ENCODE results near the gene CRB2. TPM values are rescaled to one million over a fixed set of nuclear protein-coding genes. Genes with fewer than 3 reads are reported as not detected.

The CRB2 gene
- 0.10 TPM for polyA plus RNA-seq (ENCODE audit: insufficient read length)

GRCh38 chr9:123355761-123356431 is at the start of gene CRB2:
Gene CRB2, plus strand, starts transcription at chr9:123356197. Its CDS starts 64 bp downstream, at chr9:123356261.
- DNase-seq (ENCODE audit: low read depth), result no peak

DNA sequence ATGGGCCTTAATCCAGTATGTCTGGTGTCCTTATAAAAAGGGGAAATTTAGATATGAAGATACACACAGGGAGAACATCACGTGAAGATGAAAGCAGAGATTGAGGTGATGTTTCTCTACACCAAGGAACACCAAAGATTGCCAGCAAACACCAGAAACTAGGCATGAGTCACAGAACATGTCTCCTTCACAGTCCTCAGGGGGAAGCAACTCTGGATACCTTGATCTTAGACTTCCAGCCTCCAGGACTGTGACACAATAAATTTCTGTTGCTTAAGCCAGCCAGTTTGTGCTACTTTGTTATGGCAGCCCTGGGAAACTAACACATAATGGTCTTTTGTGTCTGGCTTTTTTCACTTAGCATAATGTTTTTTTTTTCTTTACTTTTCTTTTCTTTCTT is 46.4 kb upstream of the CRB2 start:
- DNase-seq (ENCODE audit: low read depth), result no peak

DNA sequence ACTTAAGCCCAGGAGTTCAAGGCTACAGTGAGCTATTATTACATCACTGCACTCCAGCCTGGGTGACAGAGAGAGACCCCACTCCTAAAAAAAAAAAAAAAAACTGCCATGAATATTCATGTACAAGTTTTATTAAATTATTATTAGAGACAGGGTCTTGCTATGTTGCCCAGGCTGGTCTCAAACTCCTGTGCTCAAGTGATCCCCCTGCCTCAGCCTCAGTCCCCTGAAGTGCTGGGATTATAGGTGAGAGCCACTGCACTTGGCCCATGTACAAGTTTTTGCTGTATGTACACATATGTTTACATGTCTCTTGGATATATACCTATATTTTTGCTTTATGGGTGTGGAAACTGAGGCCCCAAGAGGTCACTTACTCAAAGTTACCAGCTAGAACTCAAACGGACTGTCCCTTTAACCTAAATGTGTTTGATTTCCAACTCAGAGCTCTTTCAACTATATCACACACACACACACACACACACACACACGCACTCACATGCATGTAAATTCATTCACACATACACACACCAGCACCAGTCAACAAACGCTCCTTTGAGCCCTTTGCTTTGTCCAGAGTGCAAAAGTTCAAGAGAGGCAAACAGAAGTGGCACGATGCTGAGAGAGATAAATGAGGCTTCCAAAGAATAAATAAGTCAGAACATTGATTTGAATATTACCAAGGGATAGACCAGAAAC is 45.3 kb upstream of the CRB2 start:
- no peak for DNase-seq (ENCODE audit: low read depth)

- DNase-seq (ENCODE audit: low read depth), result no peak
Measured at GRCh38 chr9:123311250-123311752, 44.7 kb upstream of the CRB2 start.

GRCh38 chr9:123312306-123312877 is 43.6 kb upstream of the CRB2 start:
- no peak for DNase-seq (ENCODE audit: low read depth)

DNA sequence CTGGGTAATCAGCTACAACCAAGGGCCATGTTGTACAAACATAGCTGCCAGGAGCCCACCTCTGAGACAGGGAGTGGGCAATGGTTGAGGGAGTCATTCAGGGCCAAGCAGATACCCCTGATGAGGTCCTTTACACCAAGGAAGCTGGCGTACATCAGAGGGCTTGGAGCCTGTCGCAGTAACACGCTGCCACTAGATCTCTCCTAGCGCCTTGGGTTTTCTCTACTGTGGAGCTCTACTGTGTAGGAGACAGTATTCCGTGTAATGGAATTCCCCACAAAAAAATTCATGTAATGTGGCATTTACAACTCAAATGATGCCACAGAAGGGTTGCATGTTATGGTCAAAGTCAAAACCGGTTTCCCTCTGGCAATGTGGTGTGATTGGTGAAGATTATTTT is 41.4 kb upstream of the CRB2 start:
- DNase-seq (ENCODE audit: low read depth), result no peak

DNA sequence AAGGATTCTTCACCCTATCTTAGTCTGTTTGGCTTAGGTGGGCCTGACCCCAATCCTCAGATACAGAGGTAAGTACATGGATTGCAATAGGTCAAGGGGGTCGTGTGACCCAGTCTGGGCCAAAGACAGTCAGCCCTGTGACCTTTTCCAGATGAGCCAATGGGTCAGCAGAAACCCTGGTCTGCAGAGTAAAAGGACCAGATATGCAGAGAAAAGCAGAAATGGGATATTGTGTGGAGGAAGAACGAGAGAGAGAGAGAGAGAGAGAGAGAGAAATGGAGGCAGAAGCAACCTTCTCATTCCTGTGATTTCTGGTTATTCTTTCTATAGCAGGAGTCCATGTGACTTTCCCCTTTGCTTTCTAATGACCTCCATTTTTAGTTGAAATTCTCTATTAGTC is 40.4 kb upstream of the CRB2 start:
- no peak for DNase-seq (ENCODE audit: low read depth)

GRCh38 chr9:123316053-123316718 is 39.8 kb upstream of the CRB2 start:
- DNase-seq (ENCODE audit: low read depth), result no peak

GRCh38 chr9:123318202-123318601 is 37.8 kb upstream of the CRB2 start:
- no peak for DNase-seq (ENCODE audit: low read depth)

DNA sequence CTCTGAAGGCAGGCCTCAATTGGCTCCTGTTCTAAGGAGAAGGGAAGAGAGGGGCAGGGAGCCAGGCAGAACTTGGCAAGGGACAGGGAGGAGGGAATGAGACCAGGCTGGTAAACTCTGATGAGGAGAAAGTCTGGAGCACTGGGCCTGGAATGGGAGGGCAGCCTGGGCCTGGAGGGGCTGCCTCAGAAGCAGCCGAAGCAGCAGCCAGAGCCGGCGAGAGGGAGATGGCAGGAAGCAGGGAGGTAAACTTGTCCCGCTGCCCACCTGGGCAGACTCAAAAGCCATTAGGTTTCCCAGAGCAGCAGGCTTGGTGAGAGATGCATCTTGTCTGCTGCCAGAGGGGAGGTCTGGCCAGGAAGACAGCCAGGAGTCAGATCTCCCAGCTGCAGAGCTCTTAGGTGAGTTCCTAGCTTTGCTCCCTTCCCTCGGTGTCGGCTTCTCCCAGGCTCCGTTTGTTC is 37.0 kb upstream of the CRB2 start:
- no peak for DNase-seq (ENCODE audit: low read depth)

- no peak for DNase-seq (ENCODE audit: low read depth)
Measured at GRCh38 chr9:123319541-123320339, 36.3 kb upstream of the CRB2 start.

GRCh38 chr9:123320814-123321213 is 35.2 kb upstream of the CRB2 start:
- no peak for DNase-seq (ENCODE audit: low read depth)

DNA sequence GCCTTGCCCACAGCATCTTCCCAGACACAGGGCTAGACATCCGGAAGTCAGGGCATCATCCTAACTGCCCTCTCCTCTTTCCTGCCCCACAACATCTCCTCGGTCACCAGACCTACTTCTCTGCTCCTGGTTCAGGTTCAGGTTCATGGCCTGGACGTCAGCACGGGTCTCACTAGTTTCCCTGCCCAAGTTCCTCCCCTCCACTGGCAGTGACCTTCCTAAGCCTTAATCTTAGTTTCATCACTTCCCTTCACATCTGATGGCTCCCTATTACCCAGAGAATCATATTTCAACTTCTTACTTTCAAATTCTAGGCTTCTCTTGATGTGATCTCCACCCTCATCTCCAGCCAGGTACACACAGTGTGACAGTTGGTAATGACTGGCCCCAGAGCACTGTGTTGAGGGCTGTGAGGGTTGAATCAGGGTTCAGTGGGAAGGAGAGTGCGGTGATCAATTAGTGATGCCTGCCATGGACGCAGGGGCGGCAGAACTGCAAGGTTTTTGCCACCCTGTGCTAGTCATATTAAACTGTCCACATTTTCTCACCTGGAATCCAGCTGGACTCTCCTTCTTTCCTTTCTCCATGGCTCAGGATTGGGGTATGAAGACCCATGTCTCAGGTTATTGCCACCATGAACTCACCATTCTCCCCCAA is 34.3 kb upstream of the CRB2 start:
- DNase-seq (ENCODE audit: low read depth), result no peak

- no peak for DNase-seq (ENCODE audit: low read depth)
Measured at GRCh38 chr9:123322273-123323195, 33.5 kb upstream of the CRB2 start.

GRCh38 chr9:123323196-123324013 is 32.6 kb upstream of the CRB2 start:
- DNase-seq (ENCODE audit: low read depth), result no peak

GRCh38 chr9:123324767-123325183 is 31.2 kb upstream of the CRB2 start:
- no peak for DNase-seq (ENCODE audit: low read depth)

- no peak for DNase-seq (ENCODE audit: low read depth)
Measured at GRCh38 chr9:123326187-123326586, 29.8 kb upstream of the CRB2 start.

GRCh38 chr9:123326662-123327093 is 29.3 kb upstream of the CRB2 start:
- DNase-seq (ENCODE audit: low read depth), result no peak

DNA sequence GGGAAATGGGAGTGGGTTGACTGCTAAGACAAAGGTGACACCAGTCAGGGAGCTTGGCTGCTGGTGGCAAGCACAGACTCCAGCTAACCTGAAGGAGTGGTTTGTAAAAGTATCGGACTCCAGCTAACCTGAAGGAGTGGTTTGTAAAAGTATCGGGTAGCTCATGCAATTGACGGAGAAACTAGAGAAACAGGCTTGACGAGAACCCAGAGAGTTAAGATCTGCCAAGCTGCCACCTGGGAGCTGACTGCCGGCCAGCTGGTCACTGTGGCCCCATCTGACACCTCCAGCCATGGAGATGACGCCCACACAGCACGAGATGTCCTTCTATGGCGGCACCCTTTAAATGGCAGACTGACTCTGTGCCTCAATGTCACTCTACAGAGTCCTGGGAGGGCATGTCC is 28.3 kb upstream of the CRB2 start:
- no peak for DNase-seq (ENCODE audit: low read depth)

All from forelimb muscle (tissue), 1 donor.